Esophagus muscularis mucosa (tissue), 4 donors: ENCODE results near the gene MEAK7. TPM values are rescaled to one million over a fixed set of nuclear protein-coding genes. Genes with fewer than 3 reads are reported as not detected.

Source experiments
- DNase-seq: peaks from one replicate; pipeline ENCODE4 v3.0.0-alpha.2; 2017; ENCODE audit errors: extremely low spot score
- H3K27ac ChIP-seq, 4 donors: fragments of 200-600 bp; sonication (generic); replicated peaks in 1 of 4; 1 replicate in 3 of 4; 2 replicates in 1 of 4; pipeline ENCODE4 v1.5.1; 2016 to 2019; ENCODE audit warnings: mild to moderate bottlenecking in 1 of 4
- H3K27me3 ChIP-seq, 4 donors: fragments of 200-600 bp; sonication (generic); one replicate each; pipeline versions ENCODE4 v1.5.1 to v1.6.0; 2016 to 2019
- H3K36me3 ChIP-seq, 4 donors: fragments of 200-600 bp; sonication (generic); one replicate each; pipeline ENCODE4 v1.5.1; 2016 to 2019
- H3K4me1 ChIP-seq, 4 donors: fragments of 200-600 bp; sonication (generic); one replicate each; pipeline ENCODE4 v1.5.1; 2016 to 2019
- H3K4me3 ChIP-seq, 4 donors: fragments of 200-600 bp; sonication (generic); 1 replicate in 2 of 4; 2 replicates in 2 of 4; pipeline ENCODE4 v1.5.1; 2016 to 2019; ENCODE audit warnings: mild to moderate bottlenecking in 4 of 4, moderate library complexity in 1 of 4
- H3K9me3 ChIP-seq, 4 donors: fragments of 200-600 bp; sonication (generic); 1 replicate in 3 of 4; 2 replicates in 1 of 4; pipeline ENCODE4 v1.5.1; 2016 to 2019
- EP300 ChIP-seq: sonication (generic); formaldehyde crosslinking; IDR thresholded peaks from one replicate; pipeline ENCODE4 v1.6.1; 2017; ENCODE audit warnings: antibody characterized with exemption
- POLR2A ChIP-seq: fragments of 450-650 bp; IDR thresholded peaks from one replicate; pipeline ENCODE4 v1.6.1; 2017; ENCODE audit warnings: antibody characterized with exemption, moderate library complexity, mild to moderate bottlenecking, low read depth
- POLR2AphosphoS5 ChIP-seq, 2 donors: sonication (generic); formaldehyde crosslinking; IDR thresholded peaks; one replicate each; pipeline ENCODE4 v1.6.1; 2017; ENCODE audit warnings: antibody characterized with exemption in 2 of 2
- WGBS: methylation state at CpG from one replicate; pipeline ENCODE4 v1.1.5; 2018; 5-methylcytosine and 5-hydroxymethylcytosine counted together
- intact Hi-C: fragments of 100-400 bp; cut with DNase I; formaldehyde crosslinking; loops from one replicate; pipeline ENCODE4 v1.15.1; 2023
- total RNA-seq, 4 donors: library from RNA; depleted of rRNA; stranded (reverse); fragments of >200 nt; gene quantifications; one replicate each; pipeline versions ENCODE4 v1.1.0 to v1.2.1, GENCODE V29; 2016
- TF ChIP-seq, protein P1 (sequence below), 3 experiments: fragments of 200-600 bp in 2 of 3; fragments of 450-650 bp in 1 of 3; sonication (generic) in 2 of 3; IDR thresholded peaks; one replicate each; pipeline ENCODE4 v1.5.1; 2017 to 2019; ENCODE audit warnings: antibody characterized with exemption in 3 of 3, mild to moderate bottlenecking in 2 of 3, moderate library complexity in 1 of 3

The MEAK7 gene
- total RNA-seq, 4 donors from 2014 or later: 8.3 to 13.0 (median 9.6) TPM

DNA sequence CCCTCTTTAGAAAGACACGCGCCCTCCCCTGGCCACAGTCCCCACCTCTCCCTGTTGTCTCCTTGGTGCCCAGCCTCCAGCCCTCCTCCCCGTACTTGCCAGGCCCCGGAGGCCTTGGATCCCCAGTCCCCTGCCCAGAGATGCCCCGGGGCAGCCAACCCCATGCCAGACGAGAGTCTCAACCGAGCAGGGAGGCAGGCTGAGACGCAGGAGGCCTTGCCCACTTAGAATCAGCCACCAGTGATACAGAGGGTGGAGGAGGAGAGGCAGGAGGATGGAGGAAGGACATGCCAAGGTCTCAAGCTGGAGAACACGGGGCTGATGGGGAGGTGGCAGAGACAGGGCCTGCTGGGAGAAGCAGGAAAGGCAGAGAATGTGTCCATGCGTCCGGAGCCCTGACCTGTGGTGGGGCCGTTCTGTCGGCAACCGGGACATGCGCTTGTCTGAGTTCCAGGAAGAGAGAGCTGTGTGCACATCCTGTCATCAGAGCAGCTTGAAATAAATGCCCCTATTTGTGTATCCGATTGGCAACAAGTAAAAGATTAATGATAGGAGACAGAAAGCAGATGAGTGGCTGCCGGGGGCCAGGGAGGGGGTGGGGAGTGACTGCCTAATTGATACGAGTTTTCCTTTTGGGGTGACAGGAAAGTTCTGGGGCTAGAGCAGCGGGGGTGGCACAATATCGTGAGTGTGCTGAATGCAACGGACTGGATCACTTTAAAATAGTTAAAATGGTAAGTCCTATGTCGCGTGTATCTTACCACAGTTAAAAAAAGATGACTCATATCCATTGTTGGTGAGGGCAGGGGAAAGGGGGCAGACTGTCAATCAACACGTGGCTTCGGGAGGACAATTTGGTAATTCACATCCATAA is 44.7 kb upstream of the MEAK7 start:
- peak overlapping the region in 1 of 4 donors; percentile 6 for H3K4me3 ChIP-seq
- H3K4me1 ChIP-seq: peaks cover 0 to 5% (median 5%) of the 10 kb centered on the region in 4 donors
- intact Hi-C loops: no loop called here
- H3K9me3 ChIP-seq: no peaks in the 10 kb centered on the region
- TF ChIP-seq POLR2A (no peak), POLR2AphosphoS5 (IDR thresholded peaks at IDR 0.05) (peak; percentile 32 to 48)
- peak overlapping the region; percentile 25 to 60 (median 43) for H3K27ac ChIP-seq
- DNase-seq: no peak
- no peaks in the 10 kb centered on the region for H3K36me3 ChIP-seq
- 75% methylated on average over 25 of the region's 25 CpGs for WGBS
- peaks cover 0 to 16% (median 0%) of the 10 kb centered on the region in 4 donors for H3K27me3 ChIP-seq

DNA sequence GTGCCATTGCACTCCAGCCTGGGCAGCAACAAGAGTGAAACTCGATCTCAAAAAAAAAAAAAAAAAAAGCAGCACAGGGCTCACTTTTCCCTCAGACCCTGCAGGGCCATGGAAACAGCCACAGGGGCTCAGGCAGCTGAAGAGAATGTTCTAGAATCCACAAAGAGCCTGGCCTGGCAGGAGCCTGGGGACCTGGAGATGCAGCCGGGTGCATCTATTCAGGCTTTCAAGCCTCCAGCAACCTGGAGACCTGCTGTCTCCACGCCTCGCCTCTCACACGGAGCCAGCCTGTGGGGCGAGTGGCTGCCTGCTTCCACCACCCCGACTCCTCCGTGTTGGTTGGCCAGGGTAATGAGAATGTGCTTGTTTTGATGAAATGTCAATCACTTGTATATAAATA is 44.0 kb upstream of the MEAK7 start:
- WGBS: 87% methylated on average over 7 of the region's 8 CpGs
- peak overlapping the region; percentile 25 to 60 (median 43) for H3K27ac ChIP-seq
- intact Hi-C loops: no loop called here

DNA sequence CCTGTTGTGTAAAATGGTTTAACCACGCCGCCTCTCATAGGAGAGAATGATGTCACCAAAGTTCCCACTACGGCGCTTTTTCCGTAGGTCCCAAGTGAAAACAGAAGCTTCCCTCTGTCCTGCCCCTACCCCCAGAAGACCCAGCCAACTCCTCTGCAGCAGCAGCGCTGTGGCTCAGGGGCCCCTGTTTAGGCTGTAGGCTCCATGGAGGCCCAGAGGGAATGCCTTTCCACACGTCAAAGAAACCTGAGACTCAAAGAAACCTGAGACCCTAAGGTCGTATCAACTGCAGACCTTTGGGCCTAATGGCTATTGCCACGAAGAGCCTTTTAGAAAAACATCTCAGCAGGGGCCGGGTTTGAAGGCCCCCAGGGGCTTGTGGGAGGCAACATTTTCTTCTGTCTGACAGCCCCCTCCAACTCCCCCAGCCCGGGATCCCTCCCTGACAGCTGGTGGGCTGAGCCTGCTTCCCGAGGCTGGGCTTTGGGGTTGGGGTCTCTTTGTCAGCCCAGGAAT is 43.1 kb upstream of the MEAK7 start:
- Histone ChIP-seq H3K27ac (no peak overlapping the region), H3K9me3 (no peaks in the 10 kb centered on the region), H3K27me3 (peaks cover 0 to 17% (median 0%) of the 10 kb centered on the region in 4 donors), H3K4me3 (no peak overlapping the region), H3K36me3 (no peaks in the 10 kb centered on the region), H3K4me1 (peaks cover 0 to 9% (median 5%) of the 10 kb centered on the region in 4 donors)
- intact Hi-C loops: no loop called here
- no peak for DNase-seq
- 88% methylated on average over 10 of the region's 12 CpGs for WGBS
- TF ChIP-seq EP300 (no peak), POLR2A (no peak), POLR2AphosphoS5 (IDR thresholded peaks at IDR 0.05) (no peak)
- TF ChIP-seq, protein P1, sequence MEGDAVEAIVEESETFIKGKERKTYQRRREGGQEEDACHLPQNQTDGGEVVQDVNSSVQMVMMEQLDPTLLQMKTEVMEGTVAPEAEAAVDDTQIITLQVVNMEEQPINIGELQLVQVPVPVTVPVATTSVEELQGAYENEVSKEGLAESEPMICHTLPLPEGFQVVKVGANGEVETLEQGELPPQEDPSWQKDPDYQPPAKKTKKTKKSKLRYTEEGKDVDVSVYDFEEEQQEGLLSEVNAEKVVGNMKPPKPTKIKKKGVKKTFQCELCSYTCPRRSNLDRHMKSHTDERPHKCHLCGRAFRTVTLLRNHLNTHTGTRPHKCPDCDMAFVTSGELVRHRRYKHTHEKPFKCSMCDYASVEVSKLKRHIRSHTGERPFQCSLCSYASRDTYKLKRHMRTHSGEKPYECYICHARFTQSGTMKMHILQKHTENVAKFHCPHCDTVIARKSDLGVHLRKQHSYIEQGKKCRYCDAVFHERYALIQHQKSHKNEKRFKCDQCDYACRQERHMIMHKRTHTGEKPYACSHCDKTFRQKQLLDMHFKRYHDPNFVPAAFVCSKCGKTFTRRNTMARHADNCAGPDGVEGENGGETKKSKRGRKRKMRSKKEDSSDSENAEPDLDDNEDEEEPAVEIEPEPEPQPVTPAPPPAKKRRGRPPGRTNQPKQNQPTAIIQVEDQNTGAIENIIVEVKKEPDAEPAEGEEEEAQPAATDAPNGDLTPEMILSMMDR (IDR thresholded peaks at IDR 0.05): no peak

More for the DNA sequence above, 44.0 kb upstream of the MEAK7 start:
- TF ChIP-seq, protein P1 (IDR thresholded peaks at IDR 0.05): no peak
- TF ChIP-seq POLR2A: no peak
- TF ChIP-seq POLR2AphosphoS5 (IDR thresholded peaks at IDR 0.05): no peak
- no peak for TF ChIP-seq EP300
- H3K27me3 ChIP-seq: peaks cover 0 to 17% (median 0%) of the 10 kb centered on the region in 4 donors
- H3K9me3 ChIP-seq: no peaks in the 10 kb centered on the region
- DNase-seq: no peak
- H3K4me1 ChIP-seq: peaks cover 0 to 9% (median 5%) of the 10 kb centered on the region in 4 donors
- no peak overlapping the region for H3K4me3 ChIP-seq
- no peaks in the 10 kb centered on the region for H3K36me3 ChIP-seq

DNA sequence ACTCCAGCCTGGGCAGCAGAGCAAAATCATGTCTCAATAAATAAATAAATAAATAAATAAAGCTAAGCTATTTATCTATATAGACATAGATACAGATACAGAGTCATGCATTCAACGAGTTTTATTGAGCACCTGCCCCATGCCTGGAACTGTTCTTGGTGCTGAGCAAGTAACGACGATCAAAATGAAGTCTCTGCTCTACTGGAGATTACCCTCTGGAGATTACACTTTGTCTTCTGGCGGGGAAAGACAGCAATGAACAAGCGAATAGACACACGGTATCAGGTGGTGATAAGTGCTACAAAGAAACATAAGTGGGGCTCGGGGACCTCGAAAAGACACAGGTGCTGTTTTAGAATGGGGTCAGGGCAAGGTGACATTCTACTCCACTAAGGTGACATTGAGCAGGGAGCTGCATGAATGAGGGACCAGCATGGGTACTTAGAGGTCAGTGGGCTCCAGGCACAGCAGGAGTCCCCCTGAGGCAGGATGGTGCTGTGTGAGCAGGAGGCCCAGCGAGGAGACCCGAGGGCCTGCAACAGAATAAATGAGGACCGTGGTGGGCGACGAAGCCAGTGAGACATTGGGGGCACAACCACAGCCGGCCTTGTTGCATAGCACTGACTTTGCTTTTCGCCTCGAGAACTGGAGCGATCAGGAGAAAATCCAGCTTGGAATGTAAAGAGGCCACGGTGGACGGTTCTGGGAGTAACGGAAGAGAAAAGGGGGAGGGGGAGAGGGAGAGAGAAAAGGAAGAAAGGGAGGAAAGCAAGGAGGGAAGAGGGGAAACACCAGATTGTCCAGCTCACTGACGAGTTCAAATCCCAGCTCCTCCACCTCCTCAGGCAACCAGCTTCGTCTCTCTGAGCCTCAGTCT is 42.4 kb upstream of the MEAK7 start:
- DNase-seq: no peak
- no peak for TF ChIP-seq POLR2AphosphoS5 (IDR thresholded peaks at IDR 0.05)
- TF ChIP-seq, protein P1 (IDR thresholded peaks at IDR 0.05): no peak
- TF ChIP-seq POLR2A: no peak
- TF ChIP-seq EP300: no peak
- Histone ChIP-seq H3K36me3 (no peaks in the 10 kb centered on the region), H3K4me1 (peaks cover 0 to 9% (median 5%) of the 10 kb centered on the region in 4 donors), H3K27ac (no peak overlapping the region), H3K9me3 (no peaks in the 10 kb centered on the region), H3K4me3 (no peak overlapping the region), H3K27me3 (peaks cover 0 to 17% (median 0%) of the 10 kb centered on the region in 4 donors)
- 86% methylated on average over 22 of the region's 22 CpGs for WGBS
- intact Hi-C loops: no loop called here
